WTC11 (cell line): ENCODE measurements around the gene OSTC. TPM values are rescaled to one million over a fixed set of nuclear protein-coding genes. Genes with fewer than 3 reads are reported as not detected.

Experiments
- ATAC-seq: fragments of 200-7000 bp; cut with Tn5 transposase; 2 replicates; pipeline ENCODE4 v1.10.0; 2021; ENCODE audit warnings: mild to moderate bottlenecking, moderate library complexity
- CTCF ChIA-PET: fragments of 300-600 bp; sonication (Branson Sonifier 250); formaldehyde crosslinking; loops from one replicate; lab custom pipeline; 2021; ENCODE audit warnings: antibody characterized with exemption; lab: Charles Lee
- POLR2A ChIA-PET: fragments of 350-600 bp; sonication (Branson Sonifier 250); formaldehyde crosslinking; loops from one replicate; lab custom pipeline; 2021; ENCODE audit warnings: antibody characterized with exemption; lab: Charles Lee
- DNase-seq: peaks from one replicate; pipeline ENCODE4 v3.0.0; 2021; ENCODE audit warnings: low spot score
- H3K27ac Mint-ChIP-seq: 2 replicates; pipeline ENCODE4 v1.8.0; 2021; ENCODE audit warnings: mixed read lengths
- H3K27me3 Mint-ChIP-seq: 2 replicates; pipeline ENCODE4 v1.8.0; 2021; ENCODE audit warnings: low read depth, mild to moderate bottlenecking, moderate library complexity, mixed read lengths
- H3K36me3 Mint-ChIP-seq: 2 replicates; pipeline ENCODE4 v1.8.0; 2021; ENCODE audit warnings: mixed read lengths
- H3K4me1 Mint-ChIP-seq: 2 replicates; pipeline ENCODE4 v1.8.0; 2022; ENCODE audit warnings: mixed read lengths
- H3K4me3 Mint-ChIP-seq: 2 replicates; pipeline ENCODE4 v1.8.0; 2021; ENCODE audit warnings: mild to moderate bottlenecking, moderate library complexity, mixed read lengths
- H3K9me3 Mint-ChIP-seq: 2 replicates; pipeline ENCODE4 v1.8.0; 2021; ENCODE audit warnings: mixed read lengths
- CREB1 ChIP-seq: sonication (generic); formaldehyde crosslinking; IDR thresholded peaks from 2 replicates; pipeline ENCODE4 v1.8.0; 2023; ENCODE audit warnings: mild to moderate bottlenecking, missing genetic modification reagents
- NFATC4 ChIP-seq: fragments of 250-450 bp; sonication (Bioruptor Pico); IDR thresholded peaks from 2 replicates; pipeline ENCODE4 v1.9.0; 2021; ENCODE audit warnings: mild to moderate bottlenecking
- SMAD4 ChIP-seq: sonication (generic); formaldehyde crosslinking; IDR thresholded peaks from 2 replicates; pipeline ENCODE4 v1.8.0; 2022; ENCODE audit warnings: mild to moderate bottlenecking, missing genetic modification reagents
- total RNA-seq: library from RNA; stranded (reverse); gene quantifications from 3 replicates; pipeline ENCODE4 v1.2.3, GENCODE V29; 2021
- TF ChIP-seq, protein P1 (sequence below): sonication (generic); formaldehyde crosslinking; IDR thresholded peaks from 2 replicates; pipeline ENCODE4 v1.8.1; 2023; ENCODE audit warnings: mild to moderate bottlenecking, missing genetic modification reagents, borderline replicate concordance
- TF ChIP-seq, protein P2 (sequence below): fragments of 250-450 bp; sonication (Bioruptor Pico); IDR thresholded peaks from 2 replicates; pipeline ENCODE4 v1.9.0; 2021; ENCODE audit warnings: mild to moderate bottlenecking, borderline replicate concordance
- TF ChIP-seq, protein P3 (sequence below): sonication (generic); formaldehyde crosslinking; IDR thresholded peaks from 2 replicates; pipeline ENCODE4 v1.8.1; 2023; ENCODE audit warnings: mild to moderate bottlenecking, missing genetic modification reagents, moderate library complexity

The OSTC gene
- total RNA-seq, 1 experiment from 2014 or later = 132 TPM

DNA sequence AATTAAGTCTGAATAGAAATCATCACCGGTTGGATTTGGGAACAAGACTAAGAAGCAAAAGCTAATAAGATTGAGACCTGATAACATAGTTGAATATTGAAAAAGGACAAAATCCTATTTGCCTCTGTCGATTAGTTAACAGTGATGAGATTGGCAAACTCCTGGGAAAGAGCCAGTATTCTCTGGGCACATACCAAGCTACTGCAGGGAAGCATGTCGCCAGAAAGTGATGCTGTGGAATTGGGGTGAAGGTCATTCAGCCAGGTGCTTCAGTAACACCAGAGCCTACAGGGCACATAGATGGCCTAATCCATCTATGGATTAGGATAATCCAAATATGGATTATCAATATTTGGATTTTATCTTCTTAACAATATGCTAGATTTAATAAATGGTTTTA, 44.0 kb downstream of the OSTC start:
- TF ChIP-seq, protein P1, sequence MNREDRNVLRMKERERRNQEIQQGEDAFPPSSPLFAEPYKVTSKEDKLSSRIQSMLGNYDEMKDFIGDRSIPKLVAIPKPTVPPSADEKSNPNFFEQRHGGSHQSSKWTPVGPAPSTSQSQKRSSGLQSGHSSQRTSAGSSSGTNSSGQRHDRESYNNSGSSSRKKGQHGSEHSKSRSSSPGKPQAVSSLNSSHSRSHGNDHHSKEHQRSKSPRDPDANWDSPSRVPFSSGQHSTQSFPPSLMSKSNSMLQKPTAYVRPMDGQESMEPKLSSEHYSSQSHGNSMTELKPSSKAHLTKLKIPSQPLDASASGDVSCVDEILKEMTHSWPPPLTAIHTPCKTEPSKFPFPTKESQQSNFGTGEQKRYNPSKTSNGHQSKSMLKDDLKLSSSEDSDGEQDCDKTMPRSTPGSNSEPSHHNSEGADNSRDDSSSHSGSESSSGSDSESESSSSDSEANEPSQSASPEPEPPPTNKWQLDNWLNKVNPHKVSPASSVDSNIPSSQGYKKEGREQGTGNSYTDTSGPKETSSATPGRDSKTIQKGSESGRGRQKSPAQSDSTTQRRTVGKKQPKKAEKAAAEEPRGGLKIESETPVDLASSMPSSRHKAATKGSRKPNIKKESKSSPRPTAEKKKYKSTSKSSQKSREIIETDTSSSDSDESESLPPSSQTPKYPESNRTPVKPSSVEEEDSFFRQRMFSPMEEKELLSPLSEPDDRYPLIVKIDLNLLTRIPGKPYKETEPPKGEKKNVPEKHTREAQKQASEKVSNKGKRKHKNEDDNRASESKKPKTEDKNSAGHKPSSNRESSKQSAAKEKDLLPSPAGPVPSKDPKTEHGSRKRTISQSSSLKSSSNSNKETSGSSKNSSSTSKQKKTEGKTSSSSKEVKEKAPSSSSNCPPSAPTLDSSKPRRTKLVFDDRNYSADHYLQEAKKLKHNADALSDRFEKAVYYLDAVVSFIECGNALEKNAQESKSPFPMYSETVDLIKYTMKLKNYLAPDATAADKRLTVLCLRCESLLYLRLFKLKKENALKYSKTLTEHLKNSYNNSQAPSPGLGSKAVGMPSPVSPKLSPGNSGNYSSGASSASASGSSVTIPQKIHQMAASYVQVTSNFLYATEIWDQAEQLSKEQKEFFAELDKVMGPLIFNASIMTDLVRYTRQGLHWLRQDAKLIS (CRISPR knock-in tag) = no peak
- TF ChIP-seq, all 79 proteins: peak for 0
- Mint-ChIP-seq H3K9me3 (no peaks in the 10 kb centered on the region), H3K27me3 (no peaks in the 10 kb centered on the region; the same call in 1 of the 2 replicates), H3K27ac (no peak overlapping the region), H3K4me1 (no peaks in the 10 kb centered on the region), H3K4me3 (no peak overlapping the region), H3K36me3 (no peaks in the 10 kb centered on the region)
- no peak for ATAC-seq
- DNase-seq = no peak
- ChIA-PET CTCF (no interaction called here), POLR2A (no interaction called here)

DNA sequence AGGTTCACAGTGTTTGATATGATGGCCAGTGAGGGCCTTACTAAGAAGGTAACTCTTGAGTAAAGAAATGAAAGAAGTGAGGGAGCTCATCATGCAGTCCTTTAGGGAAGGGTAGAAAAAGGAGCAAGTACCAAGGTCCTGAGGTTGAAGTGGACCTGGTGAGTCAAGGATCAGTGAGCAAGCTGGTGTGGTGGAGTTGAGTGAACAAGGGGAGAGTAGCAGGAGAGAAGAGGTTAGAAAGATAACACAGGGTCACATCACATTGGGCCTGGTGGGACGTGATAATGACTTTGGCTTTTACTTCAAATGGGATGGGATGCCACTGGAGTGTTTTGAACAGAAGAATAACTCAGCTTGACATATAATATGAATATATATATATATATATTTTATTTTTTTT, 44.7 kb downstream of the OSTC start:
- no peak for DNase-seq
- H3K4me1 Mint-ChIP-seq = no peaks in the 10 kb centered on the region
- H3K27me3 Mint-ChIP-seq = no peaks in the 10 kb centered on the region; the same call in 1 of the 2 replicates
- no peak for TF ChIP-seq SMAD4 (CRISPR knock-in tag)
- TF ChIP-seq, protein P2, sequence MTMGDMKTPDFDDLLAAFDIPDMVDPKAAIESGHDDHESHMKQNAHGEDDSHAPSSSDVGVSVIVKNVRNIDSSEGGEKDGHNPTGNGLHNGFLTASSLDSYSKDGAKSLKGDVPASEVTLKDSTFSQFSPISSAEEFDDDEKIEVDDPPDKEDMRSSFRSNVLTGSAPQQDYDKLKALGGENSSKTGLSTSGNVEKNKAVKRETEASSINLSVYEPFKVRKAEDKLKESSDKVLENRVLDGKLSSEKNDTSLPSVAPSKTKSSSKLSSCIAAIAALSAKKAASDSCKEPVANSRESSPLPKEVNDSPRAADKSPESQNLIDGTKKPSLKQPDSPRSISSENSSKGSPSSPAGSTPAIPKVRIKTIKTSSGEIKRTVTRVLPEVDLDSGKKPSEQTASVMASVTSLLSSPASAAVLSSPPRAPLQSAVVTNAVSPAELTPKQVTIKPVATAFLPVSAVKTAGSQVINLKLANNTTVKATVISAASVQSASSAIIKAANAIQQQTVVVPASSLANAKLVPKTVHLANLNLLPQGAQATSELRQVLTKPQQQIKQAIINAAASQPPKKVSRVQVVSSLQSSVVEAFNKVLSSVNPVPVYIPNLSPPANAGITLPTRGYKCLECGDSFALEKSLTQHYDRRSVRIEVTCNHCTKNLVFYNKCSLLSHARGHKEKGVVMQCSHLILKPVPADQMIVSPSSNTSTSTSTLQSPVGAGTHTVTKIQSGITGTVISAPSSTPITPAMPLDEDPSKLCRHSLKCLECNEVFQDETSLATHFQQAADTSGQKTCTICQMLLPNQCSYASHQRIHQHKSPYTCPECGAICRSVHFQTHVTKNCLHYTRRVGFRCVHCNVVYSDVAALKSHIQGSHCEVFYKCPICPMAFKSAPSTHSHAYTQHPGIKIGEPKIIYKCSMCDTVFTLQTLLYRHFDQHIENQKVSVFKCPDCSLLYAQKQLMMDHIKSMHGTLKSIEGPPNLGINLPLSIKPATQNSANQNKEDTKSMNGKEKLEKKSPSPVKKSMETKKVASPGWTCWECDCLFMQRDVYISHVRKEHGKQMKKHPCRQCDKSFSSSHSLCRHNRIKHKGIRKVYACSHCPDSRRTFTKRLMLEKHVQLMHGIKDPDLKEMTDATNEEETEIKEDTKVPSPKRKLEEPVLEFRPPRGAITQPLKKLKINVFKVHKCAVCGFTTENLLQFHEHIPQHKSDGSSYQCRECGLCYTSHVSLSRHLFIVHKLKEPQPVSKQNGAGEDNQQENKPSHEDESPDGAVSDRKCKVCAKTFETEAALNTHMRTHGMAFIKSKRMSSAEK (CRISPR knock-in tag) = no peak
- TF ChIP-seq, all 79 proteins: peak for 0
- ChIA-PET CTCF (no interaction called here), POLR2A (no interaction called here)
- Mint-ChIP-seq H3K36me3 (no peaks in the 10 kb centered on the region), H3K27ac (no peak overlapping the region), H3K9me3 (no peaks in the 10 kb centered on the region), H3K4me3 (no peak overlapping the region)
- ATAC-seq = no peak

DNA sequence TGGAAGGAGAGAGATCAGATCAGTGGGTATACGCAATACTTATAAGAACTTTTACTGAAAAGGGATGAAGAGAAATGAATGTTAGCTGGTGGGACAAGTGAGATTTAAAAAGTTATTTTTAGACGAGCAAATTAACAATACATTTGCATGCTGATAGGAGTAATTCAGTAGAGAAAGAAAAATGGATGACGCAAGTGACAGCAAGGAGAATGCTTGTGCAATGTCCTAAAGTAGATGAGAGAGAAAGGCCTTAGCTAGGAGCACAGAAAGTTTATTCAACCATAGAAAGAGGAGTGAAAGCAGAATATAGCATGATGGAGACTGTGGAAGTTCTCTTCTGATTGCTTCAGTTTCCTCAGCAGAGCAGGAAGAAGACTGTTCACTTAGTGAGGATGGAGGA, 45.8 kb downstream of the OSTC start:
- ChIA-PET CTCF (no interaction called here), POLR2A (interaction anchor here (0.7 kb wide), 1 partner anchor 53 kb away, joined by 3 read pairs; no protein-coding TSS in a partner anchor)
- no peaks in the 10 kb centered on the region for H3K36me3 Mint-ChIP-seq
- no peaks in the 10 kb centered on the region for H3K9me3 Mint-ChIP-seq
- no peak for DNase-seq
- TF ChIP-seq NFATC4 (CRISPR knock-in tag) (no peak), CREB1 (CRISPR knock-in tag) (no peak)
- TF ChIP-seq, protein P2 (CRISPR knock-in tag) = no peak
- TF ChIP-seq, protein P3, sequence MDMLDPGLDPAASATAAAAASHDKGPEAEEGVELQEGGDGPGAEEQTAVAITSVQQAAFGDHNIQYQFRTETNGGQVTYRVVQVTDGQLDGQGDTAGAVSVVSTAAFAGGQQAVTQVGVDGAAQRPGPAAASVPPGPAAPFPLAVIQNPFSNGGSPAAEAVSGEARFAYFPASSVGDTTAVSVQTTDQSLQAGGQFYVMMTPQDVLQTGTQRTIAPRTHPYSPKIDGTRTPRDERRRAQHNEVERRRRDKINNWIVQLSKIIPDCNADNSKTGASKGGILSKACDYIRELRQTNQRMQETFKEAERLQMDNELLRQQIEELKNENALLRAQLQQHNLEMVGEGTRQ (CRISPR knock-in tag) = no peak
- no peak for ATAC-seq
- H3K27ac Mint-ChIP-seq = no peak overlapping the region
- no peaks in the 10 kb centered on the region; the same call in 1 of the 2 replicates for H3K27me3 Mint-ChIP-seq
- H3K4me1 Mint-ChIP-seq = no peaks in the 10 kb centered on the region
- no peak overlapping the region for H3K4me3 Mint-ChIP-seq
